BE2C (cell line): ENCODE results near the gene VGLL2.

Experiments used
- DNase-seq: peaks from one replicate; pipeline ENCODE4 v3.0.0-alpha.2; 2020
- H3K27me3 ChIP-seq: fragments of 250-450 bp; sonication (Bioruptor Pico); 2 replicates; pipeline ENCODE4 v1.5.1; 2020; ENCODE audit warnings: mild to moderate bottlenecking
- H3K36me3 ChIP-seq: fragments of 250-450 bp; sonication (Bioruptor Pico); 2 replicates; pipeline ENCODE4 v1.5.1; 2020; ENCODE audit warnings: mild to moderate bottlenecking
- H3K4me1 ChIP-seq: fragments of 250-450 bp; sonication (Bioruptor Pico); 2 replicates; pipeline ENCODE4 v1.5.1; 2020
- H3K4me3 ChIP-seq: 2 replicates; pipeline ENCODE4 v1.5.1; 2011; ENCODE audit warnings: low read depth, low read length
- H3K9me3 ChIP-seq: fragments of 250-450 bp; sonication (Bioruptor Pico); 2 replicates; pipeline ENCODE4 v1.5.1; 2020
- TF ChIP-seq, protein P1 (sequence below): IDR thresholded peaks from 2 replicates; pipeline ENCODE4 v1.5.1; 2012; ENCODE audit warnings: mild to moderate bottlenecking, low read depth, low read length

VGLL2 gene

DNA sequence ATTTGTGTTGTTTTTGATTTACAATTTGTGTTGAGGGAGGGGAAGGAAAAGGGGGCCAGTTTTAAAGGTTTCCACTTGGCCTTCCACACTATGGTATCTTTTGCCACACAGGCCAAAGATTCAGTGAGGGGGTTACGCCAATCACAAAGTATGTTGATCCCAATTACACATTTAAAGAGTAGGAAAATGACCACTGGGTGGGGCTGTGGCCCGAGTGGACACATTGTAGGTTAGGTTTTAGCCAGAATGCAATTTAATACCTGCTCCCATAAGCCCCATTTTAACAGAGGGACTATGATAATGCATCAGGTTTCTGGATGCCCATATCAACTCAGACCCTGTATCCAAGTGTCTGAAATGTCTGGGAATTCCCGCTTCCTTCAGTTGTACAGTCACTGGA is 15.6 kb downstream of the VGLL2 start:
- TF ChIP-seq, protein P1, sequence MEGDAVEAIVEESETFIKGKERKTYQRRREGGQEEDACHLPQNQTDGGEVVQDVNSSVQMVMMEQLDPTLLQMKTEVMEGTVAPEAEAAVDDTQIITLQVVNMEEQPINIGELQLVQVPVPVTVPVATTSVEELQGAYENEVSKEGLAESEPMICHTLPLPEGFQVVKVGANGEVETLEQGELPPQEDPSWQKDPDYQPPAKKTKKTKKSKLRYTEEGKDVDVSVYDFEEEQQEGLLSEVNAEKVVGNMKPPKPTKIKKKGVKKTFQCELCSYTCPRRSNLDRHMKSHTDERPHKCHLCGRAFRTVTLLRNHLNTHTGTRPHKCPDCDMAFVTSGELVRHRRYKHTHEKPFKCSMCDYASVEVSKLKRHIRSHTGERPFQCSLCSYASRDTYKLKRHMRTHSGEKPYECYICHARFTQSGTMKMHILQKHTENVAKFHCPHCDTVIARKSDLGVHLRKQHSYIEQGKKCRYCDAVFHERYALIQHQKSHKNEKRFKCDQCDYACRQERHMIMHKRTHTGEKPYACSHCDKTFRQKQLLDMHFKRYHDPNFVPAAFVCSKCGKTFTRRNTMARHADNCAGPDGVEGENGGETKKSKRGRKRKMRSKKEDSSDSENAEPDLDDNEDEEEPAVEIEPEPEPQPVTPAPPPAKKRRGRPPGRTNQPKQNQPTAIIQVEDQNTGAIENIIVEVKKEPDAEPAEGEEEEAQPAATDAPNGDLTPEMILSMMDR = peak; percentile 50

DNA sequence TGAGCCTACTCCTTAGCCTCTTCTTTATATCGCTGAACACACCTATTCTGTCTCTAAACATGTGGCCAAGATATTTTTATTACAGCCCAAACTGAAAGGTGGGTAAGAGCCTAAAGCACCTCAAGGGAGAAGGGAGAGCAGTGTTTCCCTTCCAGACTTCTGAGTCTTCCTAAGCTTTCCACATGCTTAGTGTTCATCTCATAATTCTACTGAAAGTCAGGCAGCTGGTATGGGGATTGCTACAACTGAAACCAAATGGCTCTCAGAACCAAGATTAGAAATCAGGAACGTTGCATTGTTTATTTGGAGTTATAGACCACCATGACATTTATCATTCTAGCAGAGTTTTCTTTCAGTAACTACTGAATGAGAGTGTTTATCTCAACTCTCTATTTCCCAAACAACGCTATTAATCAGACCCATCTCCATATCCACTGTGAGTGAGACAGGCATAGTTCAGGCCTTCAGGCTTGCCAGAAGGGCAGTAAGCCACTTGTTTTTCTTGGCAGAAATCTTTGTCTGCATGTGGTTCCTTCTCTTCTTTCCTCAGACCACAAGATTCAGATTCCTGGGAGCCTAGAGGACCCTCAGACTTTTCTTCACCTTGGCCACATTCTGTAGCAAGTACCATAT is 22.8 kb downstream of the VGLL2 start:
- H3K27me3 ChIP-seq = no peaks in the 10 kb centered on the region
- no peak overlapping the region for H3K4me3 ChIP-seq
- no peaks in the 10 kb centered on the region for H3K36me3 ChIP-seq
- no peak for DNase-seq
- H3K4me1 ChIP-seq = no peaks in the 10 kb centered on the region
- TF ChIP-seq, protein P1 = no peak
- no peaks in the 10 kb centered on the region for H3K9me3 ChIP-seq

More for the DNA sequence above, 15.6 kb downstream of the VGLL2 start:
- H3K4me1 ChIP-seq = no peaks in the 10 kb centered on the region
- H3K27me3 ChIP-seq = peaks cover 13% of the 10 kb centered on the region
- DNase-seq = peak; percentile 21
- H3K9me3 ChIP-seq = no peaks in the 10 kb centered on the region
- no peaks in the 10 kb centered on the region for H3K36me3 ChIP-seq
- no peak overlapping the region for H3K4me3 ChIP-seq

DNA sequence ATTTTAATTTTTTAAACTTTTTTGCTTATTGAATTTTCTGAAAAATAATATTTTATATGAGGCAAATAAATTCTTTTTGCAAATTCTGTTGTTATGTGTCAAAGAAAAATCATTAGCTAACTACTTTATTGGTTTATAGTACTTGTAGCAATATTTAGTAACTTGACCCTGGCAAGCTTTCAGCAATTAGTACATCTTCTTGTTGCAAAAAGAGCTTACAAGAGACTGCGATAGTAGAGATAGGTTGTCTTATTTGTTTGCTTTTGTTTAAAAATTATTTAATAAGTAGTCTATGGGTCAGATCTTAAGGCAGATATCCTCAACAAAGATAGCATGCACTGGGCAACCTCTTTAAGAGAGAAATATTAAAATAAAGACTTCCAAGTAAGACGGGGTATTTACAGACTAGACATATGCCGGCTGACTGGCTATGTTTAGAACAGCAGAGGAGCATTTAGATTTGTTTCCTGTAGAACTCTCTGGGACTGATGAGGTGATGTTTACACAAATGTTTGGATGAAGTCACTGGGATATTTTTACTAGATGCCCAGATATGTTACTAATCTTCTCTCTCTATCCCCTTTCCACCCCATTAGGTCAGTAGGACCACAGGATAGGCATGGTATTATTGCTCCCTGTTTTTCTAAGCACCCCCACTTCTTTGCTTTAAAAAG is 25.0 kb downstream of the VGLL2 start:
- Histone ChIP-seq H3K9me3 (no peaks in the 10 kb centered on the region), H3K27me3 (no peaks in the 10 kb centered on the region), H3K4me1 (no peaks in the 10 kb centered on the region), H3K4me3 (no peak overlapping the region), H3K36me3 (no peaks in the 10 kb centered on the region)
- TF ChIP-seq, protein P1 = no peak
- DNase-seq = no peak

DNA sequence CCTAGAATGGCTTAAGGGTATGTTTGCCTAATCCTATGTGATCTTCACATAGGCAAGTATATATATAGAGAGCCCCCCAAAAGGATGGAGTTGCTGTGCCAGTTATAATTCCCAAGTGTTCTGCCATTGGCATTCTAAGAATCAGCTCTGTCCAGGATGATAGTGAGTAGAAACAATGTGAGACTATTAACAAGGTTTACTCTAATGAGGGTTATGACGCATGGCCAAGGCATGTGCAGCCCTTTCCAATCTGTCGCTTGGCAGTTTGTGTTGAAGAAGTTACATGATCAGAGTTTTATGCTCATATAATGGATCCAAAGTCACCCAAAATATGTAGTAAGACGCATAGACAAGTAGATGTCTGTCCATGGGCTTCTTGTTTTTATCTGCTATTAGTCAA is 33.6 kb downstream of the VGLL2 start:
- no peak for DNase-seq

DNA sequence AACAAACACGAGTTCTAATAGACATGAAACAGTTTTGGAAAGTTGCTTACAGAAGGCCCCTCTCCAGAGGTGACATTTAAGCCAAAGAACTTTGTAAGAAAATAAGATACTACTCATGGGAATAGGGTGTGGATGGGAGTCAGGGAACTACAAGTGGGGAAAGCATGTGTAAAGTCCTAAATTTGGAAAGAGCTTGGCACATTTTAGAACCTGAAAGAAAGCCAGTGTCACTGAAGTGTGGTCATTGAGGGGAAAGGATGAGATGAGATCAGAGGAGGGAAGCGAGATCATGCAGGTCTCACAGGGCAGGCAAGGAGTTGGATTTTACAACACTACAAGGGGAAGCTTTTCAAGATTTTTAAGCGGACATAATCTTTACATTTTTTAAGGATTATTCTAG is 38.0 kb downstream of the VGLL2 start:
- no peaks in the 10 kb centered on the region for H3K9me3 ChIP-seq
- H3K4me1 ChIP-seq = no peaks in the 10 kb centered on the region
- DNase-seq = no peak
- H3K4me3 ChIP-seq = no peak overlapping the region
- TF ChIP-seq, protein P1 = no peak
- no peaks in the 10 kb centered on the region for H3K36me3 ChIP-seq
- H3K27me3 ChIP-seq = no peaks in the 10 kb centered on the region; the same call in 1 of the 2 replicates

More for the DNA sequence above, 33.6 kb downstream of the VGLL2 start:
- H3K36me3 ChIP-seq = no peaks in the 10 kb centered on the region
- H3K9me3 ChIP-seq = no peaks in the 10 kb centered on the region
- H3K27me3 ChIP-seq = no peaks in the 10 kb centered on the region; the same call in 1 of the 2 replicates
- H3K4me1 ChIP-seq = no peaks in the 10 kb centered on the region
- no peak overlapping the region for H3K4me3 ChIP-seq
- TF ChIP-seq, protein P1 = no peak

DNA sequence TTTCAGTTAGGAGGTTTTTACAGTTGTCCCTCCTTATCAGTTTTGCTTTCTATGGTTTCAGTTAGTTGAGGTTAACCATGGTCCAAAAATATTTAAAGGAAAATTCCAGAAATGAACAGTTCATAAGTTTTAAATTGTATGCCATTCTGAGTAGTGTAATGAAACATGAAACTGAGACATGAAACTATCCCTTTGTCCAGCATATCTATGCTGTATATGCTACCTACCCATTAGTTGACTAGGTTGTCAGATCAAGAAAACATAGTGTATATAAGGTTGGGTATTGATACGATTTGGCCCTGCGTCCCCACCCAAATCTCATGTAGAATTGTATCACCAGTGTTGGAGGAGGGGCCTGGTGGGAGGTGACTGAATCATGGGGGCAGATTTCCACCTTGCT is 39.1 kb downstream of the VGLL2 start:
- DNase-seq = no peak
- Histone ChIP-seq H3K9me3 (no peaks in the 10 kb centered on the region), H3K36me3 (no peaks in the 10 kb centered on the region), H3K27me3 (no peaks in the 10 kb centered on the region; the same call in 1 of the 2 replicates), H3K4me1 (no peaks in the 10 kb centered on the region), H3K4me3 (no peak overlapping the region)
- TF ChIP-seq, protein P1 = no peak
